HG03354 (cell line): ENCODE results near the gene SPATA6L.

Experiments
- ATAC-seq: cut with Tn5 transposase; IDR thresholded peaks from one replicate; pipeline ENCODE4 v1.9.1; 2021; ENCODE audit warnings: mild to moderate bottlenecking; ENCODE audit not compliant: unreplicated experiment, poor library complexity, severe bottlenecking

The SPATA6L gene

DNA sequence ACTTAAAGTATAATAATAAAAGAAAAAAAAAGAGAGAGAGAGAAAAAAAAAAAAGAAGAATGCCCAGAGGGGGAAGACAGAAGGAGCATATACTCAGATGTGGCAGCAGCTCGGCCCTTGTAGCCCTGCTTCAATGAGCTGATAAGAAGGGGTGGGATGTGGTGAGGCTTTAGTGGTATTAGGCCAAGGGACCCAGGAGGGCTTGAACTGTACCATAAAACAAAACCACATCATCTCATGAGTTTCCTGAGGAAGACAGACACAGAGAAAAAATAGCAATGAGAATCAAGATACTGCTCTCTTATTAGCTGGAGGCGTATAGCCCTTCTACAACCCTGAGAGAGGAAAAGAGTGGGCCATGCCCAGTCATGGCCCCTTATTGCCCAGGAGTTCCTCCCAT lies 103.2 kb downstream of the SPATA6L start:
- no peak for ATAC-seq

DNA sequence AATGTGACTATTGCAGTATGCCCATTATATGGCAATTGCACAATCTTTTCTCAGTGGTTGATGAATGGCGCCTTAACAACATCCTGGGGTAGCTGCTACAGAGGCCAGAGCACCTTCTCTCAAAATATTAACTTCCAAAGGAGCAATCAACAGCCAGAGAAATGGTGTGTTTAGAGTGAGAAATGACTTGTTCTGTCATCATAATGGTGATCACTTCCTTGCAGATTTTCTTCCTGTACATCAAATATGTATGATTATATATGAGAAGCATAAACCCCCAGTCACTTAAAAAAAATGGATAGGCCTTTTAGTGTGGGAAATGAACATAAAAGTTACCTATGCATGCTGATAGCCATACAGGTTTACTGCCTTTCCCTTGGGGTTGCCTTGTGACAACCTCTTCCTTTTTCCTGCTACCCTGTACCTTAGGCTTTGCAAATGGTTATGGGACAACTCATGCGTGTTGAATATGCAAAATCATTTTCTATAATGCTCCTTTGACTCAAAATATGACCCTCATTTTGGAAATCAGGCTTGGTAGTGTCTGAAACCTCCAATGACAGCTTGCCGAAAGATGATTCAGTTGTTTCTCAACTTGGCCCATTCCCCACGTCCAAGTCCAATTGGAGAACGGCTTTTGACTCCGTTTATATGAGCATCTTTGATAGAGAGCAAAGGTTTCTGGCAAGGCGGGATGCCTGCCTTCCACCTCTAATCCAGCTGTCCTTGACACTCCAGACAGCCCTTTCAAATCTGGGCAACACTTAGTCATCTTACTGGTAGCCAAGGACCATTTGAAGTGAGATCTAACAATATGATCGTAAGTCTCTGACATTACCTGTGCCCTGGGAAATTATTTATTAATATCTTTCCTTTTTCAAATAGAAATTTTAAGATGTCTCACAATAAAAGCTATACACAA lies 106.8 kb downstream of the SPATA6L start:
- peak; percentile 88 for ATAC-seq

DNA sequence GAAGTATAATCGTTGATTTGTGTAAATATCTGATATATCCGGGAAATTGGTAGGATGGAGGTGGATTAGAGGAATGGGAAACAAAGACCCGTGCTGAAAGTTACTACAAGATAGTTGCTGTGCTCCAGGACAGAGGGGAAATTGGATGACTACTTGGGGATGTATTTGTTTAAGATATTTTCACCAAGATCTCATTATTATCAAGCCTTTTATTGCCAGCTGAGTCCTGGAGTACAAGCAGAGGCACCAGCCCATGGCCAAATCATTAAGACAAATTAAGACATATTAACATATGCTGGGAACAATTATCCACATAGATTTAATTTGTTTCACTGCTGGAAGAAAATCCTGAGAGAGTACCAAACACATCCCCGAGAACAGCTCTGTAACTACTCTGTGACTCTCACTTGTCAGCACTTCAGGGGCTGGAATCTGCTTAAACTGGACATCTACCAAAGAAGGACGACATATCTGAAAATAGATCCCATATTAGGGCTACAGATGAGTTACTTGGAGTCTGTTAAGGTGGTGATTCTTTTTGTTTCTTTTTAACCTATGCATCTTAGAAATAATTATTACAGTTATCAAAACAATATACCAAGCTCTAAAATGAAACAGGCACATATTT lies 107.8 kb downstream of the SPATA6L start:
- ATAC-seq, result no peak

DNA sequence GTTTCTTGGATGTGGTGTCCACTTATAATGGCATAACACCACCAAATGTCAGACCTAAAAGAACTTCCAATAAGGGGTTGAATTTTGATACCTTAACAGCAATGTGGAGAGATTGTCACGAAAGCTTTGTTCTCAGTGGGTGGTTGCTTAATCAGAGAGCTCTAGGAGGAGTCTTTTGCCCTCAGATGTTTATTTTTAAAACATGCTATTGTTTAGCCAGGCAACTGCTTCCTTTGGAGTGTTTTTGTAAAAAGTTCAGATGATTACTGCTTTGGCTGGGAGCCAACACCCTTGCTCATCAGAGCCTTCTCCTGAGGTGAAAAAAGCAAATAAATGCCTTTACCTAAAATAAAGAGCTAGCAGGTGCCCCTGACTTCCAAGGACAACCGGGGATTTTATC lies 111.0 kb downstream of the SPATA6L start:
- ATAC-seq, result no peak

DNA sequence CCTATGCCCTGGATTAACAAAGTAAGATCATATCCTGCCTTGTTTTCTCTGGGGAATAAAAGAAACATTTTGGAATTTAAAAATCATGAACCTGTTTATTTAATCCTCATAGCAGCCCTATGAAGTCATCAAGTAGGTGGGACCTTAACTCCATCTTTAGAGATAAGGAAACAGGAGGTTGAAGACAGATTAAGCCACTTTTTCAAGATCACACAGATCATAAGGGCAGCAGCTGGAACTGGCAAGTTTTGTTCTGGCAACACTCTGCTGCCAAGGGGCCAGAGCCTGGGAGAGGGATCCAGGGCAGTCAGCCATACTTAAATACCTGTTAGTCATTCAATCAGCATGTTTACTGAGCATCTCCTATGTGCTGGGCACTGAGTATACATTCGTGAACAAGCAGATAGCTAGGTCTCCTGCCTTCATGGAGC lies 112.3 kb downstream of the SPATA6L start:
- ATAC-seq, result no peak

DNA sequence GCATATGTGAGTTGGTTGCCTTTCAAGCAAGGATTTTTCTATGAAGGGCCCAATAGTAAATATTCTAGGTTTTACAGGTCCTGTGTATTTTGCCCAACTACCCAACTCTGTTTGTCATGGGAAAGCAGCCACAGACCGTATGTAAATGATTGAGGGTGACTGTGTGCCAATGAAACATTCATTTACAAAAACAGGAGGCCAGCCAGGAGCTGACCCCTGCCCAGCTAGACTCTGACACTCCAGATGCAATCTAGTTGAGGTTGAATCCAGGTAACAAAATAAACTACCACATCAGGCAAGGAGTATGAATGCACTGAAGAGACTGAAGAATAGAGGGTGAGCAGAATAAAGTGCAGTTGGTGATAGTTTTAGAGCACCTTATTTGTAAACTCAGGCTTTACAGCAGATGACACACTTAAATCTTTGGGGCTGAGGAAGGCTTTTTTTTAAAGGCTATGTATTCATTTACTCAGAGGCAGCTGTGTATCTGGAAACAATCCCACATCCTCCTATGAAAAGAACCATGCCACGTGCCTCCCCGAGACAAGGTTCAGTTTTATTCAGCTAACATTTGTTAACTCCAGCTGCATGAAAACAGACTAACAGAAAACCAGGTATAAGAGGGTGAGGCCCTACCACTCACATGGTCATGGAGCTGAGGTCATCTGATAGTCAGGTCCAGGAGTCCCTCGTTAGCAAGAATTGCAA lies 115.3 kb downstream of the SPATA6L start:
- no peak for ATAC-seq

DNA sequence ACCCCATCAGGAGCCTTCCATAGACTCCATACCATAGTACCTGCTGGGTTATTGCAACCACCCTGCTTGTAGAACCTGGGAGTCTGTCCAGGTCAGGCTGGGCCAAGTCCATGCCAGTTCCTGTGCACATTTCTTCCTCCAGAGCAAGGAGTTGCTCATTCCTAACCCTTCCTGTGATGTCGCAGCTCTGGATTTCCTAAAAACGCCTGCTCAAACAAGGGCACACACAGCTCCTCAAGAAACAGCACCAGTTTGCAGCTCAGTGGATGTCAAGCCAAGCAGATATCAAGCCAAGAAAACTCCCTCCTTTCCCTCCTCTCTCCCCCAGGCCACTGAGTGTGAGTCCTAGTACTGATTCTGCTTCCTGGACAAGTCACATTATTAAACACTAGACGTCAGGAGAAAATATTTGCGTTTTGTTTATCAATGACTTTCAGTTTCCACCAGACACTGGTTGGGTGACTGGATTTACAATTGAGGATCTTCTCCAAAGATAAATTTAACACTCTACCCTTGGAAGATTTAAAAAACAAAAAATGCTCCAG lies 116.5 kb downstream of the SPATA6L start:
- ATAC-seq, result no peak

DNA sequence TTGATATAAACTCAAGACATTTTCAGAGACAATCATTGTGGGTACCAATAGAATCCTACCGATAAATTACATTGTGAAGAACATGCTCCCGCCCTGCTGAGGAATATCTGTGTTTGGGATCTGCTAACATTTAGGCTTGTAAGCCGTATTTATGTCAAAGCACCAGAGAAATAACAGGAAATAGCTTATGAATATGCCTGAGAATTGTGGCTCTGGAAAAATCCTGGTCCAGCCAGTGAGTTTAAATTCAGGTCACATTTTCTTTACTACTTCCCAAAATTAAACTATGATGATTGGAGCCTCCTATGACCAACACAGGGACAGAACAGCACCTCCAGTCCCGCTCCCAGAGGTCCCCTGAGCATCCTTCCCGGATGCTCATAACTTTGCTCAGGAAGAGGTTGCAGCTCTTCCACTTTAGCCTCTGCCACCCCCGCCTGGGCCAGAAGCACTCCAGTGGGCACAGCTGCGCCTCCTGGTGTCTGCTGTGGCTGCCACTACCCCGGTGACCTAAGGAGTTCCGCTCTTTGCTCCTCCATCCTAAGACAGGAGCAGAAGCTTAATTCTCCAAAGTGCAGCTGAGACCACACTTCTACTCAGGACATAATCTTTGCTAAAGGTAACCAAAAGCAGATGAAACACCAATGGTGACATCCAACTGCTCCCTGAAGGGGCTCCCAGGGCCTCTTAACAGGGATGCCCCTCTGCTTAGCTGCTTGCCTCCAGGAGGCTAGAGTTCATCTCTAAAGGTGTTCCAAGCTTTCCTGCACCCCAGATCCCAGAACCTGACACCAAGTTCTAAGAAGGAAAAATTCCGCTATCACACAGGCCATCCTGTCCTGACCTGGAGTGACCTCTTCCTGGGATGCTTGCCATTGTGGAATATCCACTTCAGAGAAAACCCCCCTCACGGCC lies 117.2 kb downstream of the SPATA6L start:
- ATAC-seq, result no peak
